CD8-positive, alpha-beta memory T cell (primary cell): ENCODE data around the gene HOXD9. TPM values are rescaled to one million over a fixed set of nuclear protein-coding genes. Genes with fewer than 3 reads are reported as not detected.

ENCODE experiments used
- CTCF ChIA-PET: fragments of 350-600 bp; sonication (Branson Sonifier 250); formaldehyde crosslinking; loops from one replicate; lab custom pipeline; 2021; ENCODE audit warnings: antibody characterized with exemption; lab: Charles Lee
- POLR2A ChIA-PET: fragments of 350-600 bp; sonication (Branson Sonifier 250); formaldehyde crosslinking; loops from one replicate; lab custom pipeline; 2021; ENCODE audit warnings: antibody characterized with exemption; lab: Charles Lee
- DNase-seq, 5 donors: peaks; one replicate each; pipeline versions ENCODE4 v3.0.0 to v3.0.0-alpha.2; 2020 to 2022; ENCODE audit warnings: mixed read lengths in 1 of 5
- H3K27ac ChIP-seq: one replicate; pipeline ENCODE4 v1.7.0; 2013; ENCODE audit warnings: low read depth, mild to moderate bottlenecking, low read length, moderate library complexity
- H3K27me3 ChIP-seq: 2 replicates; pipeline ENCODE4 v1.7.0; 2013; ENCODE audit warnings: low read length, mild to moderate bottlenecking; ENCODE audit not compliant: insufficient read depth, poor library complexity, severe bottlenecking
- H3K36me3 ChIP-seq: 2 replicates; pipeline ENCODE4 v1.7.0; 2013; ENCODE audit warnings: mild to moderate bottlenecking, low read length, moderate library complexity; ENCODE audit not compliant: insufficient read depth
- H3K4me1 ChIP-seq: 2 replicates; pipeline ENCODE4 v1.7.0; 2013; ENCODE audit warnings: mild to moderate bottlenecking, low read length, moderate library complexity; ENCODE audit not compliant: insufficient read depth
- H3K4me3 ChIP-seq: 2 replicates; pipeline ENCODE4 v1.7.0; 2013; ENCODE audit warnings: mild to moderate bottlenecking, low read length
- H3K9me3 ChIP-seq: 2 replicates; pipeline ENCODE4 v1.7.0; 2013; ENCODE audit warnings: mild to moderate bottlenecking, low read length
- H3K27ac Mint-ChIP-seq, 8 donors: one replicate each; pipeline ENCODE4 v1.8.0; 2020 to 2021; ENCODE audit warnings: mixed read lengths in 8 of 8, mild to moderate bottlenecking in 6 of 8, inconsistent platforms in 3 of 8, moderate library complexity in 3 of 8
- H3K27me3 Mint-ChIP-seq, 2 donors: one replicate each; pipeline ENCODE4 v1.8.0; 2020 to 2021; ENCODE audit warnings: mixed read lengths in 2 of 2, mild to moderate bottlenecking in 1 of 2, moderate library complexity in 1 of 2
- H3K36me3 Mint-ChIP-seq, 3 donors: one replicate each; pipeline ENCODE4 v1.8.0; 2020 to 2021; ENCODE audit warnings: mixed read lengths in 3 of 3, inconsistent platforms in 1 of 3, mild to moderate bottlenecking in 1 of 3
- H3K4me1 Mint-ChIP-seq, 3 donors: one replicate each; pipeline ENCODE4 v1.8.0; 2020 to 2021; ENCODE audit warnings: mixed read lengths in 3 of 3, inconsistent platforms in 1 of 3, mild to moderate bottlenecking in 1 of 3
- H3K4me3 Mint-ChIP-seq, 7 donors: one replicate each; pipeline ENCODE4 v1.8.0; 2020 to 2021; ENCODE audit warnings: mixed read lengths in 7 of 7, mild to moderate bottlenecking in 6 of 7, moderate library complexity in 4 of 7, inconsistent platforms in 2 of 7
- H3K9me3 Mint-ChIP-seq, 5 donors: one replicate each; pipeline ENCODE4 v1.8.0; 2020 to 2022; ENCODE audit warnings: mixed read lengths in 5 of 5, mild to moderate bottlenecking in 3 of 5, moderate library complexity in 2 of 5, inconsistent platforms in 1 of 5
- polyA plus RNA-seq: library from polyadenylated mRNA; unstranded; fragments of 300-500 nt; fragmentation: Illumina TruSeq; gene quantifications from one replicate; pipeline ENCODE4 v1.2.3, GENCODE V29; 2021
- total RNA-seq, 2 experiments: library from RNA; stranded (reverse); gene quantifications; one replicate each; pipeline ENCODE4 v1.2.3, GENCODE V29; 2021

Gene HOXD9
- total and polyA plus RNA-seq, 3 experiments from 2014 or later = not detected

DNA sequence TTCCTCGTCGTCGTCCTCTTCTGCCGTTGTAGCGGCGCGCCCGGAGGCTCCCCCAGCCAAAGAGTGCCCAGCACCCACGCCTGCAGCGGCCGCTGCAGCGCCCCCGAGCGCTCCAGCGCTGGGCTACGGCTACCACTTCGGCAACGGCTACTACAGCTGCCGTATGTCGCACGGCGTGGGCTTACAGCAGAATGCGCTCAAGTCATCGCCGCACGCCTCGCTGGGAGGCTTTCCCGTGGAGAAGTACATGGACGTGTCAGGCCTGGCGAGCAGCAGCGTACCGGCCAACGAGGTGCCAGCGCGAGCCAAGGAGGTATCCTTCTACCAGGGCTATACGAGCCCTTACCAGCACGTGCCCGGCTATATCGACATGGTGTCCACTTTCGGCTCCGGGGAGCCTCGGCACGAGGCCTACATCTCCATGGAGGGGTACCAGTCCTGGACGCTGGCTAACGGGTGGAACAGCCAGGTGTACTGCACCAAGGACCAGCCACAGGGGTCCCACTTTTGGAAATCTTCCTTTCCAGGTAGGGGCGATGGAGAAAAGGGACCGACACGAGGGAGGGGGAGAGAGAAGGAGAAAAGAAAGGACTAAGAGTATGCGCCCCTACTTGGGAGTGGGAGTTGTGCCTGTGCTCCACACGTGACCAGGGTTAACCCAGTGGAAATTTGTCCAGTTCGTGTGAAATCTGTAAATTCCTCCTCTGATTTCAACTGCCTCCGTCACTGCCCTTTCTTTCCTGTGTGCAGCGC, 29.2 kb upstream of the HOXD9 start:
- POLR2A ChIA-PET = no interaction called here
- Mint-ChIP-seq H3K9me3 (peaks cover 8 to 40% (median 27%) of the 10 kb centered on the region in 5 donors), H3K27ac (peak overlapping the region in 5 of 8 donors; percentile 3 to 53 (median 44)), H3K4me1 (peaks cover 28 to 44% (median 42%) of the 10 kb centered on the region in 3 donors), H3K27me3 (peaks cover 91% of the 10 kb centered on the region in 2 donors), H3K4me3 (peak overlapping the region in 6 of 7 donors; percentile 6 to 54 (median 36)), H3K36me3 (peaks cover 0 to 2% (median 0%) of the 10 kb centered on the region in 3 donors)
- CTCF ChIA-PET = interaction anchor here (1.0 kb wide), 1 partner anchor 9 kb away, joined by 6 read pairs; no protein-coding TSS in a partner anchor
- DNase-seq = no peak
- no peak overlapping the region for H3K27ac ChIP-seq
- peaks cover 18% of the 10 kb centered on the region for H3K4me1 ChIP-seq
- H3K4me3 ChIP-seq = no peak overlapping the region
- peaks cover 4% of the 10 kb centered on the region for H3K9me3 ChIP-seq
- peaks cover 84% of the 10 kb centered on the region for H3K27me3 ChIP-seq
- H3K36me3 ChIP-seq = no peaks in the 10 kb centered on the region

DNA sequence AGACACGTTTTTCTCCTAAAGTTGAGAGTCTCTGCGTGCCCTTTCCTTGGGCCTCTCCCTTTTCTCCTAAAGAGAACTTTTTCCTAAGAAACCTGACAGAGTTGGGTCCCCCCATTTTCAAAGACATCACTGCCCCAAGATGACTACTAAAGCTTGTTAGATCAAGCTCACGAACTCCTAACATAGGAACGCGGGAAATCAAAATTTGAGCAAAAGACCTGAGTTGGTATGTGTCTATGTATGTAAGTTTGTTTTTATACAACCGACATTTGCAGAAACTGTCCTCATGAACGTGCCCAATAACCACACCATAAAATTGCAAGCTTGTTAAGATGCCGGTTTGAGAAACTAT, 28.6 kb upstream of the HOXD9 start:
- Histone ChIP-seq H3K4me1 (peaks cover 18% of the 10 kb centered on the region), H3K27ac (no peak overlapping the region), H3K9me3 (peaks cover 4% of the 10 kb centered on the region), H3K4me3 (no peak overlapping the region), H3K36me3 (no peaks in the 10 kb centered on the region), H3K27me3 (peaks cover 84% of the 10 kb centered on the region)
- Mint-ChIP-seq H3K27ac (peak overlapping the region in 4 of 8 donors; percentile 3 to 51 (median 40)), H3K9me3 (peaks cover 8 to 37% (median 27%) of the 10 kb centered on the region in 5 donors), H3K4me1 (peaks cover 26 to 41% (median 40%) of the 10 kb centered on the region in 3 donors), H3K4me3 (peak overlapping the region; percentile 4 to 54 (median 16)), H3K36me3 (peaks cover 0 to 2% (median 0%) of the 10 kb centered on the region in 3 donors), H3K27me3 (peaks cover 89 to 90% of the 10 kb centered on the region in 2 donors)
- POLR2A ChIA-PET = interaction anchor here (0.6 kb wide), 1 partner anchor 1694 kb away, joined by 4 read pairs; no protein-coding TSS in a partner anchor
- CTCF ChIA-PET = interaction anchor here (1.0 kb wide), 1 partner anchor 9 kb away, joined by 6 read pairs; no protein-coding TSS in a partner anchor
- no peak for DNase-seq

GRCh38 chr2:176094349-176094748, 28.2 kb upstream of the HOXD9 start:
- Mint-ChIP-seq H3K4me1 (peaks cover 26 to 41% (median 40%) of the 10 kb centered on the region in 3 donors), H3K27me3 (peaks cover 89 to 90% of the 10 kb centered on the region in 2 donors), H3K36me3 (peaks cover 0 to 2% (median 0%) of the 10 kb centered on the region in 3 donors), H3K9me3 (peaks cover 8 to 36% (median 25%) of the 10 kb centered on the region in 5 donors), H3K4me3 (peak overlapping the region in 1 of 7 donors; percentile 54), H3K27ac (peak overlapping the region in 1 of 8 donors; percentile 51)
- Histone ChIP-seq H3K27ac (no peak overlapping the region), H3K27me3 (peaks cover 84% of the 10 kb centered on the region), H3K36me3 (no peaks in the 10 kb centered on the region), H3K4me3 (no peak overlapping the region), H3K4me1 (peaks cover 18% of the 10 kb centered on the region), H3K9me3 (peaks cover 4% of the 10 kb centered on the region)
- POLR2A ChIA-PET = interaction anchor here (0.6 to 0.7 kb wide), 2 partner anchors 1485 to 1694 kb away, joined by 4 read pairs; no protein-coding TSS in a partner anchor
- no peak for DNase-seq
- CTCF ChIA-PET = interaction anchor here (1.0 kb wide), 1 partner anchor 8 kb away, joined by 6 read pairs; no protein-coding TSS in a partner anchor

GRCh38 chr2:176095421-176095820, 27.1 kb upstream of the HOXD9 start:
- no peak overlapping the region for H3K4me3 ChIP-seq
- DNase-seq = no peak
- H3K27ac ChIP-seq = no peak overlapping the region
- CTCF ChIA-PET = interaction anchor here (1.8 kb wide), 1 partner anchor 20 kb away, joined by 5 read pairs; no protein-coding TSS in a partner anchor
- Mint-ChIP-seq H3K27ac (peak overlapping the region in 2 of 8 donors; percentile 11 to 51), H3K4me1 (peaks cover 26 to 41% (median 40%) of the 10 kb centered on the region in 3 donors), H3K36me3 (peaks cover 0 to 2% (median 0%) of the 10 kb centered on the region in 3 donors), H3K9me3 (peaks cover 8 to 34% (median 24%) of the 10 kb centered on the region in 5 donors), H3K27me3 (peaks cover 85% of the 10 kb centered on the region in 2 donors), H3K4me3 (peak overlapping the region in 2 of 7 donors; percentile 56 to 63)
- H3K27me3 ChIP-seq = peaks cover 84% of the 10 kb centered on the region
- peaks cover 18% of the 10 kb centered on the region for H3K4me1 ChIP-seq
- POLR2A ChIA-PET = no interaction called here
- H3K36me3 ChIP-seq = no peaks in the 10 kb centered on the region
- peaks cover 4% of the 10 kb centered on the region for H3K9me3 ChIP-seq

- Histone ChIP-seq H3K9me3 (peaks cover 4% of the 10 kb centered on the region), H3K4me1 (peaks cover 18% of the 10 kb centered on the region), H3K4me3 (peak overlapping the region; percentile 41), H3K36me3 (no peaks in the 10 kb centered on the region), H3K27me3 (peaks cover 84% of the 10 kb centered on the region), H3K27ac (no peak overlapping the region)
- Mint-ChIP-seq H3K27ac (peak overlapping the region in 3 of 8 donors; percentile 51 to 54 (median 52)), H3K36me3 (peaks cover 0 to 2% (median 0%) of the 10 kb centered on the region in 3 donors), H3K4me3 (peak overlapping the region; percentile 63 to 94 (median 81)), H3K9me3 (peaks cover 8 to 30% (median 20%) of the 10 kb centered on the region in 5 donors), H3K27me3 (peaks cover 85% of the 10 kb centered on the region in 2 donors), H3K4me1 (peaks cover 26 to 40% (median 40%) of the 10 kb centered on the region in 3 donors)
- no peak for DNase-seq
- CTCF ChIA-PET = interaction anchor here (1.2 to 2.6 kb wide), 7 partner anchors 8 to 845 kb away, joined by 3 to 36 read pairs (median 5); no protein-coding TSS in a partner anchor
- POLR2A ChIA-PET = no interaction called here
Observed at GRCh38 chr2:176096243-176096985, 26.1 kb upstream of the HOXD9 start.

DNA sequence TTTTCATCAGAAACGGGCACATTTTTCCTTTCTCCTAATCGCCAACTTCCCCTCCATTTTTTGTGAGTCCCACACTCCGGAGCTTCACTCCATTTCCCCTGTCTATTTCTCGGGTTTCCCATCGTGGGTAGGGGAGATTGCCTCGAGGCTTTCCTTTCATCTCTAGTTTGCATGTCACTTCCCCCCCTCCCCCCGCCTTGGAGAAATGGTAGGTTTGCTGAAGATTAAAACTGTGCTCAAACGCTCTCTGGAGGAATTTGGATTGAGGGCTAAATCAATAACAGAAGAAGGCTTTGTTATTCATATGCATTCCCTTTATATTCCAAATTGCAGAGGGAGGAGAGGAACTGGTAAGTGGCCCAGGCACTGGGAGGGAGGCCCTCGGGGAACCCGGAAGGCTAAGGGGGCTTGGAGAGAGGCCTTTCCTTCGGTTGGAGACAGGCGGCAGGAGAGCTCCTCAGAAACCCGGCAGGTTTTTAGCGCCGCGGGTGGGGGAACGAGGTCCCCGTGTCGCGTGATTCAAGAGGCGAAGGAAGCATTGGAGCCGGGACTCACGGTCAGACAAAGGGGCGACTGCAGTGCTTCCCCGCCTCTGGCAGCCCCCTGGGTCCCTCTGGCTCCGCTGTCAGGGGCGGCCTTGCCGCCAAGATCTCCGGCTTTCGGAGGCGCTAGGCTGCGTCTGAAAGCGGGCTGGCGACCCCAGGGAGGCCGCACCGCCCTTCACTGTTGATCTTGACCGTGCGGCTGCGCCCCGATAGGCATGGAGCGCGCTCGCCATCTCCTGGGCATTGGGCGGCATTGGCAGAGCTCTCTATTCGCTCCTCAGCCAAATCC, 25.3 kb upstream of the HOXD9 start:
- H3K4me3 ChIP-seq = peak overlapping the region; percentile 41
- CTCF ChIA-PET = interaction anchor here (0.7 to 2.6 kb wide), 12 partner anchors 9 to 846 kb away, joined by 3 to 36 read pairs (median 4); partner anchors contain the start of gene LNPK
- H3K27ac ChIP-seq = no peak overlapping the region
- H3K9me3 Mint-ChIP-seq = peaks cover 8 to 25% (median 13%) of the 10 kb centered on the region in 5 donors
- H3K27ac Mint-ChIP-seq = peak overlapping the region in 4 of 8 donors; percentile 32 to 54 (median 46)
- H3K4me3 Mint-ChIP-seq = peak overlapping the region; percentile 63 to 94 (median 81)
- peaks cover 23 to 34% (median 33%) of the 10 kb centered on the region in 3 donors for H3K4me1 Mint-ChIP-seq
- peaks cover 4% of the 10 kb centered on the region for H3K9me3 ChIP-seq
- POLR2A ChIA-PET = no interaction called here
- H3K36me3 ChIP-seq = no peaks in the 10 kb centered on the region
- peaks cover 84% of the 10 kb centered on the region for H3K27me3 ChIP-seq
- peaks cover 85 to 86% of the 10 kb centered on the region in 2 donors for H3K27me3 Mint-ChIP-seq
- H3K36me3 Mint-ChIP-seq = peaks cover 0 to 2% (median 0%) of the 10 kb centered on the region in 3 donors
- H3K4me1 ChIP-seq = peaks cover 18% of the 10 kb centered on the region
- peak; percentile 40 to 62 (median 48) for DNase-seq
